Stimulated activated CD8-positive, alpha-beta memory T cell treated with anti-CD3 and anti-CD28 coated beads, Interleukin-15, amount 100 ng/mL, for 24 hours (primary cell): ENCODE data around the gene SRGAP3.

Experiments used
- DNase-seq: peaks from one replicate; pipeline ENCODE4 v3.0.0-alpha.2; 2020; ENCODE audit warnings: low read depth

SRGAP3 gene

GRCh38 chr3:9043063-9043462 is 206.4 kb downstream of the SRGAP3 start:
- DNase-seq = no peak

GRCh38 chr3:9041626-9042025 is 207.8 kb downstream of the SRGAP3 start:
- DNase-seq = no peak

GRCh38 chr3:9040996-9041395 is 208.4 kb downstream of the SRGAP3 start:
- DNase-seq = no peak

- no peak for DNase-seq
Measured at GRCh38 chr3:9037144-9037711, 212.2 kb downstream of the SRGAP3 start.

GRCh38 chr3:9036404-9037131 is 212.9 kb downstream of the SRGAP3 start:
- no peak for DNase-seq

GRCh38 chr3:9035961-9036360 is 213.5 kb downstream of the SRGAP3 start:
- no peak for DNase-seq

- no peak for DNase-seq
Measured at GRCh38 chr3:9035473-9035872, 214.0 kb downstream of the SRGAP3 start.

- DNase-seq = no peak
Measured at GRCh38 chr3:9033867-9034266, 215.6 kb downstream of the SRGAP3 start.

- DNase-seq = no peak
Measured at GRCh38 chr3:9032231-9032777, 217.1 kb downstream of the SRGAP3 start.

GRCh38 chr3:9030034-9030433 is 219.4 kb downstream of the SRGAP3 start:
- DNase-seq = no peak

- DNase-seq = no peak
Measured at GRCh38 chr3:9028134-9028533, 221.3 kb downstream of the SRGAP3 start.

- no peak for DNase-seq
Measured at GRCh38 chr3:9026320-9027045, 223.0 kb downstream of the SRGAP3 start.

GRCh38 chr3:9024341-9024740 is 225.1 kb downstream of the SRGAP3 start:
- no peak for DNase-seq

GRCh38 chr3:9023226-9023590 is 226.2 kb downstream of the SRGAP3 start:
- DNase-seq = no peak

- no peak for DNase-seq
Measured at GRCh38 chr3:9022305-9023225, 226.9 kb downstream of the SRGAP3 start.

- DNase-seq = no peak
Measured at GRCh38 chr3:9021271-9022009, 228.0 kb downstream of the SRGAP3 start.

GRCh38 chr3:9020426-9020825 is 229.0 kb downstream of the SRGAP3 start:
- DNase-seq = no peak

GRCh38 chr3:9019259-9019961 is 230.0 kb downstream of the SRGAP3 start:
- no peak for DNase-seq

GRCh38 chr3:9015250-9015649 is 234.2 kb downstream of the SRGAP3 start:
- DNase-seq = no peak

GRCh38 chr3:9013782-9014563 is 235.5 kb downstream of the SRGAP3 start:
- no peak for DNase-seq
